Measurements from ENCODE around the gene EIF4EBP3. TPM values are rescaled to one million over a fixed set of nuclear protein-coding genes. Genes with fewer than 3 reads are reported as not detected.
A peak's percentile ranks its signal among the peaks of the same experiment; 100 is the strongest.

Gene EIF4EBP3
- total RNA-seq, 1 experiment from 2014 or later = 18.8 TPM

GRCh38 chr5:140550147-140551079 is 3.0 kb downstream of the EIF4EBP3 start:
- H3K9me3 Mint-ChIP-seq (ENCODE audit: low read depth, unreplicated experiment) = no peaks in the 10 kb centered on the region
- H3K27me3 Mint-ChIP-seq (ENCODE audit: unreplicated experiment) = no peaks in the 10 kb centered on the region
- no TSS peak for BruUV-seq (replicated peaks)
- peaks cover 46% of the 10 kb centered on the region for H3K4me1 Mint-ChIP-seq (ENCODE audit: low read depth, unreplicated experiment)
- DNase-seq = no peak
- peak overlapping the region; percentile 49 for H3K27ac Mint-ChIP-seq (ENCODE audit: unreplicated experiment)
- intact Hi-C loops (cut with micrococcal nuclease; ENCODE audit: unreplicated experiment) = loop anchor here (10.0 kb wide), 1 partner anchor 164 kb away; no protein-coding TSS in a partner anchor
- H3K4me3 Mint-ChIP-seq (ENCODE audit: low read depth, unreplicated experiment) = no peak overlapping the region
- peaks cover 85% of the 10 kb centered on the region for H3K36me3 Mint-ChIP-seq (ENCODE audit: insufficient read depth, unreplicated experiment)
- no peak for TF ChIP-seq CTCF (IDR thresholded peaks at IDR 0.05; ENCODE audit: unreplicated experiment)
- CTCF ChIA-PET = no interaction called here

- peak overlapping the region; percentile 6 for H3K27ac Mint-ChIP-seq (ENCODE audit: unreplicated experiment)
- BruUV-seq (replicated peaks) = no TSS peak
- no peaks in the 10 kb centered on the region for H3K9me3 Mint-ChIP-seq (ENCODE audit: low read depth, unreplicated experiment)
- CTCF ChIA-PET = interaction anchor here (0.7 kb wide), 1 partner anchor 8 kb away, joined by 3 read pairs; no protein-coding TSS in a partner anchor
- DNase-seq = no peak
- no peaks in the 10 kb centered on the region for H3K27me3 Mint-ChIP-seq (ENCODE audit: unreplicated experiment)
- H3K4me1 Mint-ChIP-seq (ENCODE audit: low read depth, unreplicated experiment) = peaks cover 58% of the 10 kb centered on the region
- intact Hi-C loops (cut with micrococcal nuclease; ENCODE audit: unreplicated experiment) = loop anchor here (10.0 kb wide), 1 partner anchor 163 kb away; no protein-coding TSS in a partner anchor
- TF ChIP-seq CTCF (IDR thresholded peaks at IDR 0.05; ENCODE audit: unreplicated experiment) = no peak
- H3K4me3 Mint-ChIP-seq (ENCODE audit: low read depth, unreplicated experiment) = no peak overlapping the region
- peaks cover 86% of the 10 kb centered on the region for H3K36me3 Mint-ChIP-seq (ENCODE audit: insufficient read depth, unreplicated experiment)
Measured at GRCh38 chr5:140551872-140552271, 4.4 kb downstream of the EIF4EBP3 start.

GRCh38 chr5:140553657-140554056 is 6.2 kb downstream of the EIF4EBP3 start:
- H3K4me1 Mint-ChIP-seq (ENCODE audit: low read depth, unreplicated experiment) = peaks cover 60% of the 10 kb centered on the region
- no peak for TF ChIP-seq CTCF (IDR thresholded peaks at IDR 0.05; ENCODE audit: unreplicated experiment)
- no peaks in the 10 kb centered on the region for H3K9me3 Mint-ChIP-seq (ENCODE audit: low read depth, unreplicated experiment)
- DNase-seq = no peak
- BruUV-seq (replicated peaks) = no TSS peak
- no peak overlapping the region for H3K4me3 Mint-ChIP-seq (ENCODE audit: low read depth, unreplicated experiment)
- H3K27me3 Mint-ChIP-seq (ENCODE audit: unreplicated experiment) = no peaks in the 10 kb centered on the region
- CTCF ChIA-PET = no interaction called here
- H3K36me3 Mint-ChIP-seq (ENCODE audit: insufficient read depth, unreplicated experiment) = peaks cover 81% of the 10 kb centered on the region
- intact Hi-C loops (cut with micrococcal nuclease; ENCODE audit: unreplicated experiment) = loop anchor here (10.0 kb wide), 1 partner anchor 161 kb away; no protein-coding TSS in a partner anchor
- H3K27ac Mint-ChIP-seq (ENCODE audit: unreplicated experiment) = peak overlapping the region; percentile 34

- no TSS peak for BruUV-seq (replicated peaks)
- intact Hi-C loops (cut with micrococcal nuclease; ENCODE audit: unreplicated experiment) = loop anchor here (10.0 kb wide), 1 partner anchor 160 kb away; no protein-coding TSS in a partner anchor
Measured at GRCh38 chr5:140554454-140554853, 7.0 kb downstream of the EIF4EBP3 start.

More at GRCh38 chr5:140554454-140554853, 7.0 kb downstream of the EIF4EBP3 start:
- no peak overlapping the region for H3K4me3 Mint-ChIP-seq (ENCODE audit: low read depth, unreplicated experiment)
- CTCF ChIA-PET = interaction anchor here (0.6 kb wide), 1 partner anchor 963 kb away, joined by 3 read pairs; no protein-coding TSS in a partner anchor
- H3K36me3 Mint-ChIP-seq (ENCODE audit: insufficient read depth, unreplicated experiment) = peaks cover 73% of the 10 kb centered on the region
- DNase-seq = no peak
- H3K4me1 Mint-ChIP-seq (ENCODE audit: low read depth, unreplicated experiment) = peaks cover 52% of the 10 kb centered on the region
- H3K27ac Mint-ChIP-seq (ENCODE audit: unreplicated experiment) = peak overlapping the region; percentile 34
- no peaks in the 10 kb centered on the region for H3K9me3 Mint-ChIP-seq (ENCODE audit: low read depth, unreplicated experiment)
- no peak for TF ChIP-seq CTCF (IDR thresholded peaks at IDR 0.05; ENCODE audit: unreplicated experiment)
- no peaks in the 10 kb centered on the region for H3K27me3 Mint-ChIP-seq (ENCODE audit: unreplicated experiment)

Measured in Calu3 (cell line).